ENCODE data around the gene FIGNL1. TPM values are rescaled to one million over a fixed set of nuclear protein-coding genes. Genes with fewer than 3 reads are reported as not detected.

Gene FIGNL1
- total RNA-seq, 1 donor from 2014 or later: 7.6 TPM

- no peak for DNase-seq (ENCODE audit: extremely low spot score, unreplicated experiment)
- Mint-ChIP-seq H3K4me3 (ENCODE audit: unreplicated experiment) (no peak overlapping the region), H3K9me3 (ENCODE audit: unreplicated experiment) (no peaks in the 10 kb centered on the region), H3K27me3 (ENCODE audit: unreplicated experiment) (no peaks in the 10 kb centered on the region), H3K36me3 (ENCODE audit: unreplicated experiment) (no peaks in the 10 kb centered on the region), H3K27ac (ENCODE audit: unreplicated experiment) (no peak overlapping the region), H3K4me1 (ENCODE audit: unreplicated experiment) (no peaks in the 10 kb centered on the region)
- TF ChIP-seq, protein P1, sequence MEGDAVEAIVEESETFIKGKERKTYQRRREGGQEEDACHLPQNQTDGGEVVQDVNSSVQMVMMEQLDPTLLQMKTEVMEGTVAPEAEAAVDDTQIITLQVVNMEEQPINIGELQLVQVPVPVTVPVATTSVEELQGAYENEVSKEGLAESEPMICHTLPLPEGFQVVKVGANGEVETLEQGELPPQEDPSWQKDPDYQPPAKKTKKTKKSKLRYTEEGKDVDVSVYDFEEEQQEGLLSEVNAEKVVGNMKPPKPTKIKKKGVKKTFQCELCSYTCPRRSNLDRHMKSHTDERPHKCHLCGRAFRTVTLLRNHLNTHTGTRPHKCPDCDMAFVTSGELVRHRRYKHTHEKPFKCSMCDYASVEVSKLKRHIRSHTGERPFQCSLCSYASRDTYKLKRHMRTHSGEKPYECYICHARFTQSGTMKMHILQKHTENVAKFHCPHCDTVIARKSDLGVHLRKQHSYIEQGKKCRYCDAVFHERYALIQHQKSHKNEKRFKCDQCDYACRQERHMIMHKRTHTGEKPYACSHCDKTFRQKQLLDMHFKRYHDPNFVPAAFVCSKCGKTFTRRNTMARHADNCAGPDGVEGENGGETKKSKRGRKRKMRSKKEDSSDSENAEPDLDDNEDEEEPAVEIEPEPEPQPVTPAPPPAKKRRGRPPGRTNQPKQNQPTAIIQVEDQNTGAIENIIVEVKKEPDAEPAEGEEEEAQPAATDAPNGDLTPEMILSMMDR (IDR thresholded peaks at IDR 0.05): no peak
Observed at GRCh38 chr7:50422858-50423257, 27.3 kb downstream of the FIGNL1 start.

- Mint-ChIP-seq H3K9me3 (ENCODE audit: unreplicated experiment) (no peaks in the 10 kb centered on the region), H3K27me3 (ENCODE audit: unreplicated experiment) (peaks cover 3% of the 10 kb centered on the region)
- TF ChIP-seq, protein P1 (IDR thresholded peaks at IDR 0.05): no peak
Observed at GRCh38 chr7:50421043-50421442, 29.1 kb downstream of the FIGNL1 start.

GRCh38 chr7:50418526-50419290, 31.4 kb downstream of the FIGNL1 start:
- TF ChIP-seq, protein P1 (IDR thresholded peaks at IDR 0.05): no peak
- no peak overlapping the region for H3K4me3 Mint-ChIP-seq (ENCODE audit: unreplicated experiment)
- H3K27me3 Mint-ChIP-seq (ENCODE audit: unreplicated experiment): peaks cover 3% of the 10 kb centered on the region
- DNase-seq (ENCODE audit: extremely low spot score, unreplicated experiment): no peak
- H3K36me3 Mint-ChIP-seq (ENCODE audit: unreplicated experiment): no peaks in the 10 kb centered on the region
- no peaks in the 10 kb centered on the region for H3K9me3 Mint-ChIP-seq (ENCODE audit: unreplicated experiment)
- H3K27ac Mint-ChIP-seq (ENCODE audit: unreplicated experiment): no peak overlapping the region
- no peaks in the 10 kb centered on the region for H3K4me1 Mint-ChIP-seq (ENCODE audit: unreplicated experiment)

More at GRCh38 chr7:50421043-50421442, 29.1 kb downstream of the FIGNL1 start:
- H3K4me1 Mint-ChIP-seq (ENCODE audit: unreplicated experiment): no peaks in the 10 kb centered on the region
- H3K36me3 Mint-ChIP-seq (ENCODE audit: unreplicated experiment): no peaks in the 10 kb centered on the region
- no peak overlapping the region for H3K4me3 Mint-ChIP-seq (ENCODE audit: unreplicated experiment)
- DNase-seq (ENCODE audit: extremely low spot score, unreplicated experiment): no peak
- no peak overlapping the region for H3K27ac Mint-ChIP-seq (ENCODE audit: unreplicated experiment)

- H3K36me3 Mint-ChIP-seq (ENCODE audit: unreplicated experiment): no peaks in the 10 kb centered on the region
- H3K27me3 Mint-ChIP-seq (ENCODE audit: unreplicated experiment): peaks cover 3% of the 10 kb centered on the region
- no peak overlapping the region for H3K4me3 Mint-ChIP-seq (ENCODE audit: unreplicated experiment)
- no peaks in the 10 kb centered on the region for H3K9me3 Mint-ChIP-seq (ENCODE audit: unreplicated experiment)
- DNase-seq (ENCODE audit: extremely low spot score, unreplicated experiment): peak; percentile 88
- no peaks in the 10 kb centered on the region for H3K4me1 Mint-ChIP-seq (ENCODE audit: unreplicated experiment)
- H3K27ac Mint-ChIP-seq (ENCODE audit: unreplicated experiment): no peak overlapping the region
- TF ChIP-seq, protein P1 (IDR thresholded peaks at IDR 0.05): peak; percentile 89
Observed at GRCh38 chr7:50418086-50418515, 32.0 kb downstream of the FIGNL1 start.

DNA sequence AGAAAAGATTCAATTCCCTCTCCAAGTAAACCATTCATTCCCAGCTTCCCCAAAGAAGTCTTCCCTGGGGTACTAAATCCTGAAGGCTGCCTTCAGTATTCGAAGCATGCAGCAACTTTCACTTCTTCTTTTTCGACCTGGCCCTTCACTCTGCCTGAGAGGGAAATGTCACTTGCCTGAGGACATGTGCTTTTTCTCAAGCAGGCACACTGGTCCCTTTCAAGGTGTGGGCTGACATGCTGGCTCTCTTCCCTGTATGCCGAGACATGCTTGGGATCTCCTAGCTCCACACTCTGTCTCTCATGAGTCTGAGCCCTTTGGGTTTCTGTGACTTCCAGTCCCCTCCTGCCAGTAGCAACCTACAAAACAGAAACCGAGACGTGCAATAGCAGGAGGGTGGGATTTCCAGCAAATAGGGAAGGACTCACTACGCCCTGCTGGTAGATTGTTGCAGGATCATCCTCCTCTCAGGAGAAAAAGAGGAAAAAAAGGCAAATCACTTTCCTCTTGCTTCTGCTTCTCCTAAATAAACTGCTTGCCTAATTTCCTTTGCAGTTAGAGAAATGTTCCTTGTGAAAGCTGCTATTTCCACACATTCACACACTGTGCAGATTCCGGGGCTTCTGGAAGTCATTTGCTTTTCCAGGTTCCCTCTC, 33.5 kb downstream of the FIGNL1 start:
- Mint-ChIP-seq H3K27me3 (ENCODE audit: unreplicated experiment) (peaks cover 3% of the 10 kb centered on the region), H3K36me3 (ENCODE audit: unreplicated experiment) (no peaks in the 10 kb centered on the region), H3K9me3 (ENCODE audit: unreplicated experiment) (no peaks in the 10 kb centered on the region), H3K4me1 (ENCODE audit: unreplicated experiment) (no peaks in the 10 kb centered on the region), H3K27ac (ENCODE audit: unreplicated experiment) (no peak overlapping the region), H3K4me3 (ENCODE audit: unreplicated experiment) (no peak overlapping the region)
- TF ChIP-seq, protein P1 (IDR thresholded peaks at IDR 0.05): no peak
- no peak for DNase-seq (ENCODE audit: extremely low spot score, unreplicated experiment)
